Lower lobe of right lung (tissue), 2 donors: Measurements from ENCODE around the gene ATXN7. TPM values are rescaled to one million over a fixed set of nuclear protein-coding genes. Genes with fewer than 3 reads are reported as not detected.

Experiments
- ATAC-seq, 2 donors: fragments of 200-7000 bp; cut with Tn5 transposase; one replicate each; pipeline ENCODE4 v1.9.1; 2020 to 2022; ENCODE audit warnings: mild to moderate bottlenecking in 2 of 2, moderate library complexity in 2 of 2
- DNase-seq: peaks from one replicate; pipeline ENCODE4 v3.0.0-alpha.2; 2020
- H3K27ac ChIP-seq: fragments of 200-600 bp; one replicate; pipeline ENCODE4 v1.8.0; 2022
- H3K27me3 ChIP-seq: fragments of 200-600 bp; one replicate; pipeline ENCODE4 v1.8.0; 2022; ENCODE audit warnings: low read depth
- H3K36me3 ChIP-seq: fragments of 200-600 bp; one replicate; pipeline ENCODE4 v1.8.0; 2022; ENCODE audit warnings: mild to moderate bottlenecking
- H3K4me1 ChIP-seq: fragments of 200-600 bp; one replicate; pipeline ENCODE4 v1.8.0; 2022
- H3K4me3 ChIP-seq: fragments of 200-600 bp; one replicate; pipeline ENCODE4 v1.8.0; 2022; ENCODE audit warnings: mild to moderate bottlenecking
- H3K9me3 ChIP-seq: fragments of 200-600 bp; one replicate; pipeline ENCODE4 v1.8.0; 2022
- intact Hi-C: fragments of 100-400 bp; cut with DNase I; formaldehyde crosslinking; loops from one replicate; pipeline ENCODE4 v1.11.0; 2022
- total RNA-seq: library from RNA; stranded (reverse); fragmentation: NEBNext Ultra II Directional; extraction: Animal tissue kit (Norgen Biotek cat#: 25700); gene quantifications from one replicate; pipeline ENCODE4 v1.2.1, GENCODE V29; 2021
- TF ChIP-seq, protein P1 (sequence below): fragments of 200-600 bp; IDR thresholded peaks from one replicate; pipeline ENCODE4 v1.8.0; 2022; ENCODE audit warnings: antibody characterized with exemption, mild to moderate bottlenecking
- donor health status: DM: no; HTN: yes; CAD: no; lungs with severe emphysema.

ATXN7 gene
- total RNA-seq, 1 donor from 2014 or later = 37.3 TPM

- ATAC-seq (no peak), DNase-seq (no peak)
- Histone ChIP-seq H3K4me3 (no peak overlapping the region), H3K4me1 (peaks cover 23% of the 10 kb centered on the region), H3K27ac (no peak overlapping the region), H3K36me3 (peaks cover 5% of the 10 kb centered on the region), H3K27me3 (no peaks in the 10 kb centered on the region), H3K9me3 (no peaks in the 10 kb centered on the region)
- TF ChIP-seq, protein P1, sequence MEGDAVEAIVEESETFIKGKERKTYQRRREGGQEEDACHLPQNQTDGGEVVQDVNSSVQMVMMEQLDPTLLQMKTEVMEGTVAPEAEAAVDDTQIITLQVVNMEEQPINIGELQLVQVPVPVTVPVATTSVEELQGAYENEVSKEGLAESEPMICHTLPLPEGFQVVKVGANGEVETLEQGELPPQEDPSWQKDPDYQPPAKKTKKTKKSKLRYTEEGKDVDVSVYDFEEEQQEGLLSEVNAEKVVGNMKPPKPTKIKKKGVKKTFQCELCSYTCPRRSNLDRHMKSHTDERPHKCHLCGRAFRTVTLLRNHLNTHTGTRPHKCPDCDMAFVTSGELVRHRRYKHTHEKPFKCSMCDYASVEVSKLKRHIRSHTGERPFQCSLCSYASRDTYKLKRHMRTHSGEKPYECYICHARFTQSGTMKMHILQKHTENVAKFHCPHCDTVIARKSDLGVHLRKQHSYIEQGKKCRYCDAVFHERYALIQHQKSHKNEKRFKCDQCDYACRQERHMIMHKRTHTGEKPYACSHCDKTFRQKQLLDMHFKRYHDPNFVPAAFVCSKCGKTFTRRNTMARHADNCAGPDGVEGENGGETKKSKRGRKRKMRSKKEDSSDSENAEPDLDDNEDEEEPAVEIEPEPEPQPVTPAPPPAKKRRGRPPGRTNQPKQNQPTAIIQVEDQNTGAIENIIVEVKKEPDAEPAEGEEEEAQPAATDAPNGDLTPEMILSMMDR = no peak
- intact Hi-C loops = no loop called here
Measured at GRCh38 chr3:63908081-63908736, 44.5 kb downstream of the ATXN7 start.

GRCh38 chr3:63908776-63909175 lies 45.1 kb downstream of the ATXN7 start:
- DNase-seq = no peak
- Histone ChIP-seq H3K4me1 (peaks cover 29% of the 10 kb centered on the region), H3K9me3 (no peaks in the 10 kb centered on the region), H3K4me3 (no peak overlapping the region), H3K27ac (no peak overlapping the region), H3K27me3 (no peaks in the 10 kb centered on the region), H3K36me3 (peaks cover 5% of the 10 kb centered on the region)
- ATAC-seq = no peak
- TF ChIP-seq, protein P1 = no peak
- intact Hi-C loops = no loop called here

- Histone ChIP-seq H3K36me3 (peaks cover 5% of the 10 kb centered on the region), H3K9me3 (no peaks in the 10 kb centered on the region), H3K4me3 (no peak overlapping the region), H3K27me3 (no peaks in the 10 kb centered on the region), H3K27ac (no peak overlapping the region), H3K4me1 (peaks cover 34% of the 10 kb centered on the region)
- ATAC-seq (no peak), DNase-seq (no peak)
- TF ChIP-seq, protein P1 = no peak
- intact Hi-C loops = no loop called here
Measured at GRCh38 chr3:63909431-63909830, 45.8 kb downstream of the ATXN7 start.

- TF ChIP-seq, protein P1 = no peak
- intact Hi-C loops = no loop called here
- DNase-seq = no peak
Measured at GRCh38 chr3:63910001-63910400, 46.3 kb downstream of the ATXN7 start.

DNA sequence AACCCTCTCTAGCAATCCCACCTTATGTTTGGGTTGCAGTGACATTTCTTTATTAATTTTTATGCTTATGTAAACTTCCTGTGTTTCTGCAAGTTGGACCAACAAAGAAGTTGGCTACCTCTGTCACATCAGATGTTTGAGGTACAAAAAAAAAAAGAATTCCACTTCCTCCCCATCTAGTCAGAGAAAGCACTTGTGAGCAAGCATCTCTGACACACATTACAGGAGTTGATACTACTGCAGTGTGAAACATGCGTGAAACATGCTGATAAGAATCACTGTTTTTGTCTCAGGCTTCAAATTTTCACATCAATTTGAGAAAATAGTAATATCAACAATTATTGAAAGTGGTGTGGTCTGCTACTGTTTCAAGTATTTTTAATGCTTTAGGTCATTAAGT lies 47.2 kb downstream of the ATXN7 start:
- Histone ChIP-seq H3K27ac (peak overlapping the region; percentile 97), H3K9me3 (no peaks in the 10 kb centered on the region), H3K27me3 (no peaks in the 10 kb centered on the region), H3K36me3 (peaks cover 5% of the 10 kb centered on the region), H3K4me3 (peak overlapping the region; percentile 71), H3K4me1 (peaks cover 34% of the 10 kb centered on the region)
- TF ChIP-seq, protein P1 = no peak
- intact Hi-C loops = no loop called here
- ATAC-seq (no peak), DNase-seq (no peak)

More at GRCh38 chr3:63910001-63910400, 46.3 kb downstream of the ATXN7 start:
- peaks cover 5% of the 10 kb centered on the region for H3K36me3 ChIP-seq
- ATAC-seq = no peak
- no peak overlapping the region for H3K27ac ChIP-seq
- no peak overlapping the region for H3K4me3 ChIP-seq
- peaks cover 34% of the 10 kb centered on the region for H3K4me1 ChIP-seq
- H3K27me3 ChIP-seq = no peaks in the 10 kb centered on the region
- no peaks in the 10 kb centered on the region for H3K9me3 ChIP-seq
